Urinary bladder (tissue), 4 donors: ENCODE measurements around the gene GPR52. TPM values are rescaled to one million over a fixed set of nuclear protein-coding genes. Genes with fewer than 3 reads are reported as not detected.
"Not testable (repeated sequence)": the region's sequence is repeated elsewhere in the genome, so short reads cannot be mapped to it uniquely, and the experiment has no call there.

Experiments
- DNase-seq: peaks from one replicate; pipeline ENCODE4 v3.0.0-alpha.2; 2015; ENCODE audit errors: extremely low spot score
- H3K27ac ChIP-seq: one replicate; pipeline ENCODE4 v1.5.1; 2013; ENCODE audit warnings: low read depth, mild to moderate bottlenecking, moderate library complexity
- H3K36me3 ChIP-seq: one replicate; pipeline ENCODE4 v1.6.1; 2013; ENCODE audit warnings: mild to moderate bottlenecking, moderate library complexity; ENCODE audit not compliant: insufficient read depth
- H3K4me1 ChIP-seq: one replicate; pipeline ENCODE4 v1.6.1; 2013; ENCODE audit warnings: mild to moderate bottlenecking, moderate library complexity; ENCODE audit not compliant: insufficient read depth
- H3K4me3 ChIP-seq: one replicate; pipeline ENCODE4 v1.5.1; 2013; ENCODE audit warnings: low read depth, low read length
- WGBS: extraction: QIAGEN DNeasy Blood & Tissue Kit; methylation state at CpG from one replicate; pipeline ENCODE4 v1.1.7; 2013; 5-methylcytosine and 5-hydroxymethylcytosine counted together
- polyA plus RNA-seq: library from polyadenylated mRNA; stranded (reverse); fragments of 200-250 nt; gene quantifications from one replicate; pipeline ENCODE4 v1.2.3, GENCODE V29; 2013
- total RNA-seq: library from RNA; depleted of rRNA; stranded (reverse); fragments of >200 nt; gene quantifications from one replicate; pipeline ENCODE4 v1.2.3, GENCODE V29; 2014
- donor health status: healthy with polysubstance abuse.
- donor health status: healthy.

Gene GPR52
- 4.4 TPM for total RNA-seq
- polyA plus RNA-seq: not detected

- WGBS: 89% methylated on average over 11 of the region's 11 CpGs
- H3K36me3 ChIP-seq: no peaks in the 10 kb centered on the region
- H3K4me1 ChIP-seq: no peaks in the 10 kb centered on the region
- no peak within 1 kb of the TSS for H3K4me3 ChIP-seq
- no peak within 1 kb of the TSS for H3K27ac ChIP-seq
- no peak for DNase-seq
Measured at GRCh38 chr1:174447866-174448530, at the start of gene GPR52. Gene GPR52, plus strand, starts transcription at chr1:174447964. Its CDS starts 148 bp downstream, at chr1:174448112.

GRCh38 chr1:174398246-174398645 is 49.5 kb upstream of the GPR52 start:
- no peaks in the 10 kb centered on the region for H3K4me1 ChIP-seq
- peaks cover 5% of the 10 kb centered on the region for H3K36me3 ChIP-seq
- H3K4me3 ChIP-seq: no peak overlapping the region
- no peak for DNase-seq
- 84% methylated on average over 4 of the region's 4 CpGs for WGBS
- no peak overlapping the region for H3K27ac ChIP-seq

- H3K36me3 ChIP-seq: peaks cover 5% of the 10 kb centered on the region
- no peak for DNase-seq
- 91% methylated on average over 1 of the region's 1 CpG for WGBS
- H3K4me3 ChIP-seq: no peak overlapping the region
- no peaks in the 10 kb centered on the region for H3K4me1 ChIP-seq
- H3K27ac ChIP-seq: no peak overlapping the region
Measured at GRCh38 chr1:174399211-174399610, 48.6 kb upstream of the GPR52 start.

- Histone ChIP-seq H3K4me1 (no peaks in the 10 kb centered on the region), H3K36me3 (peaks cover 3% of the 10 kb centered on the region), H3K27ac (no peak overlapping the region), H3K4me3 (no peak overlapping the region)
- 94% methylated on average over 4 of the region's 4 CpGs for WGBS
- no peak for DNase-seq
Measured at GRCh38 chr1:174401075-174401474, 46.7 kb upstream of the GPR52 start.

GRCh38 chr1:174405219-174405618 is 42.5 kb upstream of the GPR52 start:
- no peak for DNase-seq
- Histone ChIP-seq H3K36me3 (no peaks in the 10 kb centered on the region), H3K4me1 (no peaks in the 10 kb centered on the region), H3K27ac (no peak overlapping the region), H3K4me3 (no peak overlapping the region)
- WGBS: 74% methylated on average over 1 of the region's 1 CpG

GRCh38 chr1:174406421-174406820 is 41.3 kb upstream of the GPR52 start:
- no peak overlapping the region for H3K27ac ChIP-seq
- WGBS: 85% methylated on average over 4 of the region's 4 CpGs

GRCh38 chr1:174407665-174408064 is 40.1 kb upstream of the GPR52 start:
- WGBS: 92% methylated on average over 3 of the region's 3 CpGs
- no peak overlapping the region for H3K27ac ChIP-seq
- no peak for DNase-seq

More at GRCh38 chr1:174406421-174406820, 41.3 kb upstream of the GPR52 start:
- Histone ChIP-seq H3K36me3 (no peaks in the 10 kb centered on the region), H3K4me1 (no peaks in the 10 kb centered on the region), H3K4me3 (no peak overlapping the region)
- DNase-seq: no peak

GRCh38 chr1:174408146-174408545 is 39.6 kb upstream of the GPR52 start:
- H3K27ac ChIP-seq: no peak overlapping the region
- 70% methylated on average over 2 of the region's 2 CpGs for WGBS

More at GRCh38 chr1:174407665-174408064, 40.1 kb upstream of the GPR52 start:
- no peaks in the 10 kb centered on the region for H3K4me1 ChIP-seq
- H3K36me3 ChIP-seq: no peaks in the 10 kb centered on the region
- H3K4me3 ChIP-seq: no peak overlapping the region

GRCh38 chr1:174409801-174410200 is 38.0 kb upstream of the GPR52 start:
- H3K36me3 ChIP-seq, H3K27ac ChIP-seq, H3K4me3 ChIP-seq, H3K4me1 ChIP-seq, DNase-seq: not testable (repeated sequence)
- 70% methylated on average over 3 of the region's 3 CpGs for WGBS

More at GRCh38 chr1:174408146-174408545, 39.6 kb upstream of the GPR52 start:
- no peaks in the 10 kb centered on the region for H3K4me1 ChIP-seq
- no peak for DNase-seq
- no peaks in the 10 kb centered on the region for H3K36me3 ChIP-seq
- H3K4me3 ChIP-seq: no peak overlapping the region

- H3K4me1 ChIP-seq: no peaks in the 10 kb centered on the region
- DNase-seq: no peak
- H3K36me3 ChIP-seq: no peaks in the 10 kb centered on the region
- no peak overlapping the region for H3K4me3 ChIP-seq
- WGBS: 71% methylated on average over 4 of the region's 4 CpGs
- H3K27ac ChIP-seq: no peak overlapping the region
Measured at GRCh38 chr1:174413632-174414031, 34.1 kb upstream of the GPR52 start.

GRCh38 chr1:174414203-174414602 is 33.6 kb upstream of the GPR52 start:
- no peaks in the 10 kb centered on the region for H3K4me1 ChIP-seq
- no peaks in the 10 kb centered on the region for H3K36me3 ChIP-seq
- no peak overlapping the region for H3K4me3 ChIP-seq
- no peak overlapping the region for H3K27ac ChIP-seq
- DNase-seq: no peak
- 79% methylated on average over 1 of the region's 1 CpG for WGBS

GRCh38 chr1:174415506-174415905 is 32.3 kb upstream of the GPR52 start:
- H3K36me3 ChIP-seq: no peaks in the 10 kb centered on the region
- DNase-seq: no peak
- 94% methylated on average over 2 of the region's 2 CpGs for WGBS

GRCh38 chr1:174417921-174418320 is 29.8 kb upstream of the GPR52 start:
- no peak for DNase-seq
- no peak overlapping the region for H3K4me3 ChIP-seq
- 92% methylated on average over 2 of the region's 2 CpGs for WGBS
- H3K27ac ChIP-seq: no peak overlapping the region
- H3K36me3 ChIP-seq: no peaks in the 10 kb centered on the region
- no peaks in the 10 kb centered on the region for H3K4me1 ChIP-seq

More at GRCh38 chr1:174415506-174415905, 32.3 kb upstream of the GPR52 start:
- Histone ChIP-seq H3K4me3 (no peak overlapping the region), H3K27ac (no peak overlapping the region), H3K4me1 (no peaks in the 10 kb centered on the region)

- Histone ChIP-seq H3K27ac (no peak overlapping the region), H3K36me3 (no peaks in the 10 kb centered on the region), H3K4me3 (no peak overlapping the region), H3K4me1 (no peaks in the 10 kb centered on the region)
- no peak for DNase-seq
Measured at GRCh38 chr1:174425121-174425520, 22.6 kb upstream of the GPR52 start.
